GM18909 (cell line): ENCODE measurements around the gene TMSB4X.
"Not testable (repeated sequence)": the region's sequence is repeated elsewhere in the genome, so short reads cannot be mapped to it uniquely, and the experiment has no call there.

ENCODE experiments used
- ATAC-seq: cut with Tn5 transposase; IDR thresholded peaks from one replicate; pipeline ENCODE4 v1.9.1; 2021; ENCODE audit warnings: mild to moderate bottlenecking; ENCODE audit not compliant: unreplicated experiment, poor library complexity

Gene TMSB4X

GRCh38 chrX:13015536-13016236 lies 40.8 kb downstream of the TMSB4X start:
- ATAC-seq, result no peak

GRCh38 chrX:13016731-13017130 lies 41.8 kb downstream of the TMSB4X start:
- not testable (repeated sequence) for ATAC-seq

- peak; percentile 77 for ATAC-seq
Measured at GRCh38 chrX:13022926-13023325, 48.0 kb downstream of the TMSB4X start.

GRCh38 chrX:13023567-13023966 lies 48.7 kb downstream of the TMSB4X start:
- no peak for ATAC-seq

- no peak for ATAC-seq
Measured at GRCh38 chrX:13023979-13024378, 49.1 kb downstream of the TMSB4X start.

- no peak for ATAC-seq
Measured at GRCh38 chrX:13024986-13025385, 50.1 kb downstream of the TMSB4X start.
